HepG2 (cell line): Measurements from ENCODE around the gene TEAD3. TPM values are rescaled to one million over a fixed set of nuclear protein-coding genes. Genes with fewer than 3 reads are reported as not detected.

Experiments
- ATAC-seq: fragments of 200-7000 bp; cut with Tn5 transposase; 3 replicates; pipeline ENCODE4 v1.9.1; 2020; ENCODE audit warnings: mild to moderate bottlenecking, moderate library complexity
- BruUV-seq: library from RNA; stranded (reverse); fragments of 400-500 nt; replicated peaks from 2 replicates; lab custom pipeline; 2021; lab: Mats Ljungman, UMichigan
- CTCF ChIA-PET: fragments of 300-600 bp; formaldehyde crosslinking; extraction: SDS; loops from one replicate; lab custom pipeline; 2021; ENCODE audit warnings: low total read pairs, inconsistent platforms, low intra/inter-chr PET ratio; lab: Yijun Ruan, JAX
- POLR2A ChIA-PET: fragments of 350-600 bp; sonication (Branson Sonifier 250); formaldehyde crosslinking; loops from one replicate; lab custom pipeline; 2020; ENCODE audit warnings: antibody characterized with exemption, inconsistent platforms; lab: Yijun Ruan, JAX
- DNase-seq: peaks from one replicate; pipeline ENCODE4 v3.0.0-alpha.2; 2015; ENCODE audit warnings: low spot score
- FAIRE-seq: peaks from 3 replicates; lab custom pipeline; 2011; peaks lifted over from hg19 to GRCh38; lab: Jason Lieb, UNC
- H2AFZ ChIP-seq: one replicate; pipeline ENCODE4 v1.6.1; 2011; ENCODE audit warnings: low read length, inconsistent platforms
- H3K27ac ChIP-seq: fragments of 300-600 bp; 3 replicates; pipeline ENCODE4 v1.8.0; 2011; ENCODE audit warnings: mixed run types, mild to moderate bottlenecking, mixed read lengths, low read length, inconsistent platforms; ENCODE audit not compliant: insufficient read depth; ENCODE audit errors: extremely low read length
- H3K27me3 ChIP-seq, 2 experiments: fragments of 200-600 bp in 1 of 2; 2 replicates in 1 of 2; 3 replicates in 1 of 2; pipeline versions ENCODE4 v1.6.0 to v1.8.0; 2011; ENCODE audit warnings: low read length in 2 of 2, mild to moderate bottlenecking in 2 of 2, moderate library complexity in 2 of 2, inconsistent platforms in 1 of 2; ENCODE audit not compliant: insufficient read depth in 2 of 2, control insufficient read depth in 1 of 2
- H3K36me3 ChIP-seq, 2 experiments: fragments of 200-600 bp in 1 of 2; replicated peaks in 1 of 2; 2 replicates in 1 of 2; 3 replicates in 1 of 2; pipeline versions ENCODE4 v1.5.1 to v1.8.0; 2011; ENCODE audit warnings: low read length in 2 of 2, inconsistent platforms in 1 of 2; ENCODE audit not compliant: insufficient read depth in 2 of 2, control insufficient read depth in 1 of 2
- H3K4me1 ChIP-seq: 2 replicates; pipeline ENCODE4 v1.5.1; 2012; ENCODE audit warnings: low read length, inconsistent platforms; ENCODE audit not compliant: insufficient read depth
- H3K4me2 ChIP-seq: 2 replicates; pipeline ENCODE4 v1.6.0; 2011; ENCODE audit warnings: low read depth, low read length, inconsistent platforms
- H3K4me3 ChIP-seq, 3 experiments: fragments of 200-600 bp in 1 of 3; sonication (generic), shearing (Covaris generic) in 1 of 3; replicated peaks in 1 of 3; 2 replicates each; pipeline ENCODE4 v1.5.1; 2011 to 2016; ENCODE audit warnings: low read length in 3 of 3, inconsistent platforms in 2 of 3, low read depth in 2 of 3, mild to moderate bottlenecking in 2 of 3, control low read depth in 1 of 3, mixed read lengths in 1 of 3; ENCODE audit not compliant: insufficient read depth in 1 of 3
- H3K79me2 ChIP-seq: one replicate; pipeline ENCODE4 v1.6.1; 2011; ENCODE audit warnings: low read length, inconsistent platforms; ENCODE audit not compliant: insufficient read depth
- H3K9ac ChIP-seq: 2 replicates; pipeline ENCODE4 v1.6.0; 2011; ENCODE audit warnings: mild to moderate bottlenecking, low read depth, low read length, inconsistent platforms; ENCODE audit not compliant: insufficient read depth
- H3K9me3 ChIP-seq: 2 replicates; pipeline ENCODE4 v1.5.1; 2012; ENCODE audit warnings: mild to moderate bottlenecking, low read length
- H4K20me1 ChIP-seq: 2 replicates; pipeline ENCODE4 v1.6.0; 2011; ENCODE audit warnings: inconsistent platforms, mild to moderate bottlenecking, low read length, moderate library complexity; ENCODE audit not compliant: insufficient read depth
- BRCA1 ChIP-seq: sonication (generic); formaldehyde crosslinking; IDR thresholded peaks from 2 replicates; pipeline ENCODE4 v1.4.0; 2020; ENCODE audit warnings: missing genetic modification reagents
- CEBPB ChIP-seq: IDR thresholded peaks from 2 replicates; pipeline ENCODE4 v1.6.1; 2011; ENCODE audit warnings: low read depth, low read length, improper control_type of control experiment, borderline replicate concordance
- CHD4 ChIP-seq: fragments of 200-600 bp; sonication (generic); IDR thresholded peaks from 2 replicates; pipeline ENCODE4 v1.7.0; 2017; ENCODE audit warnings: mild to moderate bottlenecking, low read length, borderline replicate concordance
- HOXA3 ChIP-seq: sonication (generic); formaldehyde crosslinking; IDR thresholded peaks from 2 replicates; pipeline ENCODE4 v1.5.0; 2020; ENCODE audit warnings: missing genetic modification reagents
- HOXA5 ChIP-seq: sonication (generic); formaldehyde crosslinking; IDR thresholded peaks from 2 replicates; pipeline ENCODE4 v1.4.0; 2020; ENCODE audit warnings: missing genetic modification reagents
- HOXA7 ChIP-seq: sonication (generic); formaldehyde crosslinking; IDR thresholded peaks from 2 replicates; pipeline ENCODE4 v1.8.1; 2022; ENCODE audit warnings: mild to moderate bottlenecking, missing genetic modification reagents, moderate library complexity
- MBNL3 ChIP-seq: fragments of 250-450 bp; sonication (Bioruptor Pico); conservative IDR thresholded peaks from 2 replicates; pipeline ENCODE4 v1.8.0; 2022; ENCODE audit warnings: mild to moderate bottlenecking, inconsistent platforms
- MEIS2 ChIP-seq: sonication (generic); formaldehyde crosslinking; IDR thresholded peaks from 2 replicates; pipeline ENCODE4 v1.9.0; 2021; ENCODE audit warnings: mild to moderate bottlenecking, missing genetic modification reagents
- PHF21A ChIP-seq: sonication (generic); formaldehyde crosslinking; IDR thresholded peaks from 2 replicates; pipeline ENCODE4 v1.5.0; 2020; ENCODE audit warnings: mild to moderate bottlenecking, missing genetic modification reagents
- POLR2A ChIP-seq, 2 experiments: IDR thresholded peaks; 2 replicates each; pipeline ENCODE4 v1.6.1; 2011; ENCODE audit warnings: low read depth in 2 of 2, low read length in 2 of 2, mild to moderate bottlenecking in 1 of 2, moderate library complexity in 1 of 2; ENCODE audit not compliant: insufficient read depth in 1 of 2
- RFX5 ChIP-seq: IDR thresholded peaks from 2 replicates; pipeline ENCODE4 v1.6.1; 2011; ENCODE audit warnings: low read depth, low read length, improper control_type of control experiment
- RFXAP ChIP-seq: sonication (generic); formaldehyde crosslinking; IDR thresholded peaks from 2 replicates; pipeline ENCODE4 v1.4.0; 2020; ENCODE audit warnings: missing genetic modification reagents, borderline replicate concordance
- ZBTB8A ChIP-seq: sonication (generic); formaldehyde crosslinking; IDR thresholded peaks from 2 replicates; pipeline ENCODE4 v1.4.0; 2020; ENCODE audit warnings: mild to moderate bottlenecking, low read depth, missing genetic modification reagents, borderline replicate concordance
- ZNF839 ChIP-seq: sonication (generic); formaldehyde crosslinking; IDR thresholded peaks from 2 replicates; pipeline ENCODE4 v1.4.0; 2020; ENCODE audit warnings: missing genetic modification reagents, mild to moderate bottlenecking, borderline replicate concordance
- WGBS: methylation state at CpG from one replicate; pipeline ENCODE4 v1.1.6; 2017; ENCODE audit warnings: low lambda C conversion rate; 5-methylcytosine and 5-hydroxymethylcytosine counted together
- in situ Hi-C: cut with HindIII; loops from 2 replicates; pipeline ENCODE4 v1.10.0; 2017; ENCODE audit warnings: low pct_unique_long_range_greater_than_20kb; ENCODE audit not compliant: extremely low pct_ligation_motif_present
- intact Hi-C: fragments of 100-400 bp; cut with micrococcal nuclease; formaldehyde crosslinking; loops from one replicate; pipeline ENCODE4 v1.10.0; 2022; ENCODE audit not compliant: unreplicated experiment
- polyA plus RNA-seq, 8 experiments: library from polyadenylated mRNA; depleted of rRNA in 3 of 8; stranded (reverse) in 7 of 8; unstranded in 1 of 8; fragments of >200 nt; fragmentation: Illumina TruSeq in 4 of 8; extraction: Trizol in 4 of 8; gene quantifications; 2 replicates each; pipeline versions ENCODE4 v1.2.1 to v1.2.3, GENCODE V29; 2011 to 2016; ENCODE audit warnings: low read depth in 4 of 8, missing spikeins in 1 of 8, mixed read lengths in 1 of 8; ENCODE audit not compliant: insufficient read depth in 1 of 8
- total RNA-seq, 5 experiments: library from RNA; depleted of rRNA; stranded (reverse); fragments of >200 nt; fragmentation: Illumina TruSeq; extraction: Trizol; gene quantifications; 2 replicates each; pipeline ENCODE4 v1.2.3, GENCODE V29; 2016; ENCODE audit warnings: low read depth in 1 of 5
- TF ChIP-seq, protein P1 (sequence below): fragments of 450-650 bp; IDR thresholded peaks from 2 replicates; pipeline ENCODE4 v1.6.1; 2016
- TF ChIP-seq, protein P2 (sequence below): sonication (generic); formaldehyde crosslinking; IDR thresholded peaks from 2 replicates; pipeline ENCODE4 v1.5.0; 2020; ENCODE audit warnings: mild to moderate bottlenecking, missing genetic modification reagents, borderline replicate concordance
- TF ChIP-seq, protein P3 (sequence below), 2 experiments: sonication (generic) in 1 of 2; formaldehyde crosslinking in 1 of 2; IDR thresholded peaks; 2 replicates each; pipeline versions ENCODE4 v1.5.1 to v1.6.1; 2011 to 2020; ENCODE audit warnings: borderline replicate concordance in 1 of 2, low read depth in 1 of 2, low read length in 1 of 2, mild to moderate bottlenecking in 1 of 2, missing genetic modification reagents in 1 of 2, moderate library complexity in 1 of 2

TEAD3 gene
- total and polyA plus RNA-seq, 2 of the 13 experiments (the other 11 are each of a cell fraction or from before 2014, with no cell fraction given): 15.1 to 16.5 TPM

DNA sequence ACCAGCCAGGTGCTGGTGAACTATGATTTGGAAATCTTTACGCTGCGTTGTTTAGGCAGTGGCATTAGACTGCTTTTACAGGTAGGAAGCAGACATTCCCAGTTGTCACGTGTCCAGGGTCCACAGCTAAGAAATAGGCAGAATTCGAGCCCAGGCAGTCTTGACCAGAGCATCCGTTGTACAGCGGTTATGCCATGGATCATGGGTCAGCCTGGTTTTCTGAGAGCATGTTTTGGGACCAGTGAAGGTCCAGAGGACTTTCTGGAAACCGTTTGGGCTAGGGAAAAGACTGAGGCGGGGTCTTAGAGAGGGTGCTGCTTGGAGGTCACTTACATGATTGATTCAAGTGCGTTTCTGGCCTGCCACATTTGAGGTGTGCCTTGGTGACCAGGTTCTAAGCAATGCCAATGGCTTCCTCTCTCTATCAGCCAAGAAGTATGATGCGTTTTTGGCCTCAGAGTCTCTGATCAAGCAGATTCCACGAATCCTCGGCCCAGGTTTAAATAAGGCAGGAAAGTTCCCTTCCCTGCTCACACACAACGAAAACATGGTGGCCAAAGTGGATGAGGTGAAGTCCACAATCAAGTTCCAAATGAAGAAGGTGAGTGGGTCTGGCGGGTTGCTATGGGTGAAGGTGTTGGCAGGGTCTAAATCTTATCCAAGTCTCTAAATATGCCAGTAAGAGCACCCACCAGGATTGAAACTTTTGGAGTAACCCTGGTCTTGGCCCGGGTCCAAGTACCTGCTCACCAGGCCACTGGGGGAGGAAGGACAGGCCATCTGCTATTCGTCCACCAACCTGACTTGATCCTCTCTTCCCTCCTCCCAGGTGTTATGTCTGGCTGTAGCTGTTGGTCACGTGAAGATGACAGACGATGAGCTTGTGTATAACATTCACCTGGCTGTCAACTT lies 26.9 kb downstream of the TEAD3 start:
- no TSS peak for BruUV-seq
- DNase-seq (peak; percentile 44), FAIRE-seq (no peak), ATAC-seq (no peak)
- intact Hi-C loops: no loop called here
- H3K4me2 ChIP-seq: peak overlapping the region; percentile 99
- no peaks in the 10 kb centered on the region; a peak in 1 of 5 replicates for H3K27me3 ChIP-seq
- peak overlapping the region; percentile 92 for H3K27ac ChIP-seq
- peaks cover 30% of the 10 kb centered on the region for H3K79me2 ChIP-seq
- ChIA-PET POLR2A (interaction anchor here (0.8 to 9.7 kb wide), 8 partner anchors 10 to 211 kb away, joined by 3 to 88 read pairs (median 6); partner anchors contain the start of genes FANCE, PPARD, TEAD3 and ZNF76), CTCF (no interaction called here)
- H4K20me1 ChIP-seq: peaks cover 51% of the 10 kb centered on the region
- H3K36me3 ChIP-seq: peaks cover 4 to 31% of the 10 kb centered on the region in 2 experiments
- in situ Hi-C loops: loop anchor here (5.0 kb wide), 1 partner anchor 173 kb away; the partner anchor contains the start of gene DEF6
- peaks cover 49% of the 10 kb centered on the region for H3K4me1 ChIP-seq
- 45% methylated on average over 18 of the region's 18 CpGs for WGBS
- peak overlapping the region; percentile 99 for H3K9ac ChIP-seq
- H3K4me3 ChIP-seq: peak overlapping the region; percentile 85 to 98 (median 86)
- no peaks in the 10 kb centered on the region for H3K9me3 ChIP-seq
- H2AFZ ChIP-seq: no peak overlapping the region
- TF ChIP-seq BRCA1 (CRISPR knock-in tag): no peak
- TF ChIP-seq CEBPB: no peak
- peak; percentile 16; the same call in 1 of the 2 replicates for TF ChIP-seq HOXA3 (CRISPR knock-in tag)
- TF ChIP-seq, protein P1, sequence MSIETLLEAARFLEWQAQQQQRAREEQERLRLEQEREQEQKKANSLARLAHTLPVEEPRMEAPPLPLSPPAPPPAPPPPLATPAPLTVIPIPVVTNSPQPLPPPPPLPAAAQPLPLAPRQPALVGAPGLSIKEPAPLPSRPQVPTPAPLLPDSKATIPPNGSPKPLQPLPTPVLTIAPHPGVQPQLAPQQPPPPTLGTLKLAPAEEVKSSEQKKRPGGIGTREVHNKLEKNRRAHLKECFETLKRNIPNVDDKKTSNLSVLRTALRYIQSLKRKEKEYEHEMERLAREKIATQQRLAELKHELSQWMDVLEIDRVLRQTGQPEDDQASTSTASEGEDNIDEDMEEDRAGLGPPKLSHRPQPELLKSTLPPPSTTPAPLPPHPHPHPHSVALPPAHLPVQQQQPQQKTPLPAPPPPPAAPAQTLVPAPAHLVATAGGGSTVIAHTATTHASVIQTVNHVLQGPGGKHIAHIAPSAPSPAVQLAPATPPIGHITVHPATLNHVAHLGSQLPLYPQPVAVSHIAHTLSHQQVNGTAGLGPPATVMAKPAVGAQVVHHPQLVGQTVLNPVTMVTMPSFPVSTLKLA: no peak
- TF ChIP-seq, protein P2, sequence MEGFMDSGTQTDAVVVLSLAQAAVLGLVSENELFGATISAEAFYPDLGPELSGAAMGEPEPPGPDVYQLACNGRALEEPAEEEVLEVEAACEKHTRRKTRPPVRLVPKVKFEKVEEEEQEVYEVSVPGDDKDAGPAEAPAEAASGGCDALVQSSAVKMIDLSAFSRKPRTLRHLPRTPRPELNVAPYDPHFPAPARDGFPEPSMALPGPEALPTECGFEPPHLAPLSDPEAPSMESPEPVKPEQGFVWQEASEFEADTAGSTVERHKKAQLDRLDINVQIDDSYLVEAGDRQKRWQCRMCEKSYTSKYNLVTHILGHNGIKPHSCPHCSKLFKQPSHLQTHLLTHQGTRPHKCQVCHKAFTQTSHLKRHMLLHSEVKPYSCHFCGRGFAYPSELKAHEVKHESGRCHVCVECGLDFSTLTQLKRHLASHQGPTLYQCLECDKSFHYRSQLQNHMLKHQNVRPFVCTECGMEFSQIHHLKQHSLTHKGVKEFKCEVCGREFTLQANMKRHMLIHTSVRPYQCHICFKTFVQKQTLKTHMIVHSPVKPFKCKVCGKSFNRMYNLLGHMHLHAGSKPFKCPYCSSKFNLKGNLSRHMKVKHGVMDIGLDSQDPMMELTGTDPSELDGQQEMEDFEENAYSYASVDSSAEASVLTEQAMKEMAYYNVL (CRISPR knock-in tag): 0 out of 2 replicates have a peak, but pooled peaks have one; percentile 11
- TF ChIP-seq ZNF839: no peak
- no peak for TF ChIP-seq MBNL3
- TF ChIP-seq, protein P3, sequence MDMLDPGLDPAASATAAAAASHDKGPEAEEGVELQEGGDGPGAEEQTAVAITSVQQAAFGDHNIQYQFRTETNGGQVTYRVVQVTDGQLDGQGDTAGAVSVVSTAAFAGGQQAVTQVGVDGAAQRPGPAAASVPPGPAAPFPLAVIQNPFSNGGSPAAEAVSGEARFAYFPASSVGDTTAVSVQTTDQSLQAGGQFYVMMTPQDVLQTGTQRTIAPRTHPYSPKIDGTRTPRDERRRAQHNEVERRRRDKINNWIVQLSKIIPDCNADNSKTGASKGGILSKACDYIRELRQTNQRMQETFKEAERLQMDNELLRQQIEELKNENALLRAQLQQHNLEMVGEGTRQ (IDR thresholded peaks at IDR 0.05; ENCODE audit: low read depth, low read length): peak; percentile 44
- TF ChIP-seq, protein P3 (CRISPR knock-in tag; IDR thresholded peaks at IDR 0.05; ENCODE audit: borderline replicate concordance): peak; percentile 40; the same call in 1 of the 2 replicates
- peak in 1 of 2 experiments; percentile 59; a peak in 2 of 4 replicates for TF ChIP-seq POLR2A (IDR thresholded peaks at IDR 0.05; ENCODE audit: insufficient read depth in 1 of 2, low read depth in 2 of 2, low read length in 2 of 2)
- 0 out of 2 replicates have a peak, but pooled peaks have one; percentile 11 for TF ChIP-seq RFXAP
- no peak for TF ChIP-seq ZBTB8A (CRISPR knock-in tag)
- no peak for TF ChIP-seq PHF21A (CRISPR knock-in tag)
- no peak for TF ChIP-seq MEIS2
- TF ChIP-seq CHD4: no peak
- no peak for TF ChIP-seq RFX5
- 0 out of 2 replicates have a peak, but pooled peaks have one; percentile 10 for TF ChIP-seq HOXA5 (CRISPR knock-in tag)
- no peak for TF ChIP-seq HOXA7
